HG03103 (cell line): ENCODE measurements around the gene PNLIPRP1.

Experiments used
- ATAC-seq: cut with Tn5 transposase; IDR thresholded peaks from one replicate; pipeline ENCODE4 v1.9.1; 2021; ENCODE audit warnings: low read depth; ENCODE audit not compliant: unreplicated experiment

PNLIPRP1 gene

DNA sequence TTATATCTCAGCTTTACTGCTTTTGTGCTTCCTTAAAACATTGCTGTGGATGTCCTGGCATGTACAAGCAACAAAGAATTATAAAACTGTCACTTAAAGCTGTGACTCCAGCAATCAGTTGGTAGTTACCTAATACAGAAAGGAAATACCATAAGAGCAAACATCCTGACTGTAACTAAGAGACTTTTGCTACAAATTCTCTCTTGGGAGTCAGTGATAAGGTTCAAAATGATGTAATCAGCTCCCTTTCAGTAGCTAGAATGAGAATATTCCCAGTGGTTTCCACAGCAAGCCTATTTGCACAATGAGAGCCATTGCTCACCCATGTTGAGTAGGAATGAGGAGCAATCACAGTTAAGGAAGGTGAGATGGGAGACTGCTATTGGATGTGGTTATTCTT lies 7.6 kb downstream of the PNLIPRP1 start:
- ATAC-seq, result no peak

DNA sequence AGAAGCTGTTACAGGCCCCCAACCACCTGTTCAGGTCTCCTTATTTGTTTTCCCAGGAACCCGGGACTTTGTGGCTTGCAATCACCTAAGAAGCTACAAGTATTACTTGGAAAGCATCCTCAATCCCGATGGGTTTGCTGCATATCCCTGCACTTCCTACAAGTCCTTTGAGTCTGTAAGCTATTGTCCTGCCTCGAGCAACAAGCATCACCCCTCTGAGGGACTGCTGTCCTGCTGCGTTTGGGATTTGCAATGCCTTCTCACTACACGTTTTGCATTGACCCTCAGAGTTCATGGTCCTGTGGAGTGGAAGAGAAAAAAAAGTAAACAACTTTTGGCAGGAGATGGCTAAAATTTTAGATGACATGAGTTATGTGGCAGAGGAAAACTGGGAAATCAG lies 9.2 kb downstream of the PNLIPRP1 start:
- no peak for ATAC-seq

DNA sequence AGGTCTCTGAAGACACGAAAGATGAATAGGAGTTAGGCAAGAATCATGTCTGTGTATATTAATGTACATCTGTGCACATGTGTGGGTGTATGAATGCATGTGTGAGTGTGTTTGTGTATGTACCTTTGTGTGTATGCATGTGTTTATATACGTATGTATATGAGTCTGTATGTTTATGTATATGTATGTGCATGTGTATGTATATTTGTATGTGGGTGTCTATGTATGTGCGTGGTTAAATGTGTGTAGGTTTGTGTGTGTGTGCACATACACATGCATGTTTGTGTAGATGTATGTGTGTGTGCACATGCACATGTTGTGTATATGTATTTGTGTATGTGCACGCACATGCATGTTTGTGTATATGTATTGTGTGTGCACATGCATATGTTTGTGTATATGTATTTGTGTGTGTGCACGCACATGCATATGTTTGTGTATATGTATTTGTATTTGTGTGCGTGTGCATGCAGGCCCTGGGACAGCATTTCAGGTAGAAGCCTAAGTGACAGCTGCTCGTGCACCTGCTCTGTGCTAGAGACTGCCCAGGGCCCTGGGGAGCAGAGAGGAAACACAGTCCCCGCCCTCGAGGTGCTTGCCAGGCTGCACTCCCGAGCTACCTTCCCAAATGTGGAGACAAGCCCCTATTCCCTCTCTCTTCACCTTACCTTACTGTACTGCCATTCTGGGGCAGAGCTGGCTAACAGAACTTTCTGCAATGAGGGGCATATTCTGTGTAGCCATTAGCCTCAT lies 12.1 kb downstream of the PNLIPRP1 start:
- no peak for ATAC-seq

DNA sequence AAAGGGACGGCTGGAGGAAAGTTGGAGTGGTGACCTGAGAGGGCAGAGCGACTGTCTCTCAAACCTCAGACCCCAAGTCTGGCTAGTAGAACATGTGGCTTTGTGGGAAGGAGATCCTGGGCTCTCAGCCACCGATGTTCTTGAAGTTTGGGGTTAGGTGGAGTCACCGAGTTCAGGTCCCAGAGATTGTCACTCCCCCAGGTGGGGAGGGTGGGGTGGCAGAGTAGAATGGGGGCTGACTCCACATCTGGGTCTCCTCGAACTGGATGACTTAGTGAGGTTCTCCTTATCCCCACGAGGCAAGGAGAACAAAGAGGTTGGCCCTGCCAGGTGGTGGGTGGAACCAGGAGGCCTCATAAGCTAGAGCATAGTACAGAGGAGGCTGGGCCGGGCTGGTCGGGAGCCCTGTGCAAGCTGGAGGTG lies 15.3 kb downstream of the PNLIPRP1 start:
- ATAC-seq, result no peak

DNA sequence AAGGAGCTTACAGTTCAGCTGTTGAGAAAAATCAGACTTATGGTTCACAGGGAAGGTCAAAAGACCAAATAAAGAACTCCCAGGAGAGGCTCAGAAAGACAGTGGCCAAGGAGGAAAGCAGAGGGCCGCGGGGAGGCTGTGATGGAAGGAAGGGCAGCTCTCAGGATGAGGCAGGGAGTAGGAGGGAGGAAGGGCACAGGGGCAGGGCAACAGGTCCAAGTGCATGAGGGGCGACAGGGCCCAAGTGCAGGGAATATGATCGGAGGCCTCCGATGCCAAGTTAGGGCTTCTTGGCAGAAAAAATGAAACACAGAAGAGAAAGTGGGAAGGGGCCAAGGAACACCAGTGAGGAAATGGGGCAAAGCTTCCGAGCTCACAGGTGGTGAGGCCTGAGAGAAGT lies 16.6 kb downstream of the PNLIPRP1 start:
- no peak for ATAC-seq

DNA sequence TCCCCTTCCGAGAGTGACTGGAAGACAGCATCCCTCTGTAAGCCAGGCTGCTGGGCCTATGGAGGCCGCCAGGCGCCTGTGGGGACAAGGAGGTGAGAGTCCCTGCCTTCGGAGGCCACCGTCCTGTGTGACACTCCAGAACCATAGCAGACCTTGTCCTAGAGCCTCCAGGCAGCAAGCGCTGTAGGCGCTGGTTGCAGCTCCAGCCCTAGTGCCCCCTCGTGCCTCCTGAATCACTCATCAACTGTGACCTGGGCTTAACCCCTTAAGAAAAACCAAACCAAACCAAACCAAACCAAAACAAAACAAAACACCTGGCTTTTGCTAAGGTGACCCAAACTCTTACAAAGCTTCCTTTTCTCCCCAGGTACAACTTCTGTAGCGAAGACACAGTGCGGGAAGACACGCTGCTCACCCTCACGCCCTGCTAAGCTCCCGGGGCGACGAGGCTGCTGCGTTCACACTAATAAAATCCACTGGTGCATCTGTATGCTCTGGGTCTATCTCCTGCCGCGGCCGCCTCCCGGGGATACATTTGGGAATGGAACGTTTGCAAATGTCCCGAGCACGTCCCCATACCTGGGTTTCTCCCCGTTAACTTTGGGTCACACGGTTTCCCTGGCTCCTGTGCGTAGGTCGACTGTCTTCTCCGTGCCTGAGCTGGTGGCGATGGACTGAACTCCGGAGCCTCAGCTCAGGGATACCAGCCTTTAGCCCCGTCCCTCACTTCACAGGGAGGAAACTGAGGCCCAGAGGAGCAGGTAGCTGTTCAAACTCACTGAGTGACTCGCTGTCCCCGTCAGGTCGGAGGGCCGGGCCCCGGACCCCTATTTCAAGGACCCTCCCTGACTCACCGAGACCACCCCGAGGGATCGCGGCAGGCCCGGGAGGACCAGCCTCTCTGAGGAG lies 18.2 kb downstream of the PNLIPRP1 start:
- ATAC-seq, result peak; percentile 12

DNA sequence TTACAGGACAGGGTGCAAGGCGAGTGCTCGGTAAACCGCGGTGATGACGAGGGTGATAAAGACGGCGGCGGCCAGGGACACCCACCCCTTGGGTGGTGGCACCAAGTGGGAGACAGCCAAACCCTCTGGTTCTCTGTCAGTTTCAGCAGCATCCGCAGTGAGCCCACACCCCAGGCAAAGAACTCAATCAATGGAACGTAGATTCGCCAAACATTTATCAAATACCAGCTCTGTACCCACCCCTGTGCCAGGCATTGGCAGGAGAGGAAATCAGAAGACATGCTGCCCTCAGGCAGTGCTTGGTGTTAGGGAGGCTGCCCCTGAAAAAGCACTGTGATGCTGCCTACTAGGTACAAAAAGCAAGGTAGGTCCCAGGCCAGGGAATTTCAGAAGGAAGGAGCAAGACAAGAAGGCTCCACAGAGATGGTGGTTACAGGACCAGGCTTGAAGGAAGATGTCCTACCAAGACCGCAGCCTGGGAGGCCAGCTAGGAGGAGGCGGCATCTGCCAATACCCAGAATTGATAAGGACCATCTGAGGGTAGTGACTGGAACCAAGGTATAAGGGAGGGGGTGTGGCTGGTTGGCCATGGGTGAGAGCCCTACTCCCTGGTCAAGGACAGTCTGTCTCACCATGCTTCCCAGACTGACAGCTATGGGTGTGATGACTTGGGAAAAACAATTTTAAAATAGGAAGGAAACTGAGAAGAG lies 19.8 kb downstream of the PNLIPRP1 start:
- no peak for ATAC-seq

DNA sequence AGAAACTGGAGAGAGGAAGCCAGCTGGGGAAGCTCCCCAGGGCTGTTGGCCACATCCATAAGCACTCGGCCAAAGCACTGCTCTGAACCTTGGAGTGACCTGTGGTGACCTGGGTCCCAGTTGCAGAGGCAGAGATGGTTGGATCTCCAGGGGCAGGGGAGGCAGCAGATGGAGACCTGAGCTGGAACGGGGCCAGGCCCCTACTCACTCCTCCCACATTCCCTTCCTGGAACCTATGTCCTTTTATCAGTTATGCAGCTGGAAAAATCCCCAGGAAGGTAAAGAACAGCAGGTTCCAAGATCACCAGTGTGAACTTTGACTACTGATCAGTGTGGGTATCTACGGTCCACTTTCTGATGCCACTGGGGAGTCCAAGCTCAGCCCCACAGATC lies 20.4 kb downstream of the PNLIPRP1 start:
- ATAC-seq, result no peak

DNA sequence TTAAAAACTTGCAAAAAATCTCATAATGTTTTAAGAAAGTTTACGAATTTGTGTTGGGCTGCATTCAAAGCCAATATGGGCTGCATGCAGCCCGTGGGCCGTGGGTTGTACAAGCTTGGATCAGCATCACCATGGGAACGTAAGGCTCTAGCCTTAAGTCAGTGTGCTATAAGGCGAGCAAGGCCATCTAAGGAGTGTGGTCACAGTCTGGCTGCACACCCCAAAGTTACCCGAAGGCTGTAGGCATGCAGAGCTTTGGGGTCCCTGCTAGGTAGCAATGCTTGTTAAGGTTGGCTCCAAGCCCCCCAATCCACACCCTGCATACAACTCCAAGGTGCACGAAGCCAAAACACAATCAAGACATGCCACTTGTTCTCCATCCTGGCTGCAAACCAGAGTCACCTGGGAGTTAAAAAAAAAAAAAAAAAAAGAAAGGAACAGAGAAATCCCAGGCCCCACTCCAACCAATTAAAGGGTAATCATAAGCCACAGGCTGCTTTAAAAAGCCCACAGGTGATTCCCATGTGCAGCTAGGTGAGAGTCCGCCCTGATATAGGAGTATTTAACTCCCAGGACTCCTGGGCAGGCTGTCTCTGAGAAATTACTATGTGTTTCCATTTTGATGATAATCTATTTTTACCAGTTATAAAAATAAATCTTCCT lies 21.5 kb downstream of the PNLIPRP1 start:
- ATAC-seq, result no peak

DNA sequence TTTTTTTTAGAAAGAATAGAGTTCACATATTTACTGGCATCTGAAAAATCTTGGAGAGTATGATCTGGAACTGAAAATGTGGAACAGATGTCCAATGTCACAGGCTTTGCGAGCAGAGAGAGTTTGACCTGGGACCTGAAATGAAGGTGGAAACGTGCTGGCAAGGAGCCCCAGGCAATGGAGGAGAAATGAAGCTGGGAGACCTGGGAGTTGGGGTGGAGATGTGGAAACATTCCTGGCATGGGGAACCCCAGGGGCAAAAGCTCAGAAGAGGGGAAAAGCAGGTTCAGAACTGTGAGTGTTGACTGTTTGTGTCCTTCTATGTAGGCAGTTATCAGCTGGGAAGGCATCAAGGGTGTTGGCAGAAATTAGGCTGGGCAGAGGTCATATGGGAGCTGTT lies 22.7 kb downstream of the PNLIPRP1 start:
- no peak for ATAC-seq

DNA sequence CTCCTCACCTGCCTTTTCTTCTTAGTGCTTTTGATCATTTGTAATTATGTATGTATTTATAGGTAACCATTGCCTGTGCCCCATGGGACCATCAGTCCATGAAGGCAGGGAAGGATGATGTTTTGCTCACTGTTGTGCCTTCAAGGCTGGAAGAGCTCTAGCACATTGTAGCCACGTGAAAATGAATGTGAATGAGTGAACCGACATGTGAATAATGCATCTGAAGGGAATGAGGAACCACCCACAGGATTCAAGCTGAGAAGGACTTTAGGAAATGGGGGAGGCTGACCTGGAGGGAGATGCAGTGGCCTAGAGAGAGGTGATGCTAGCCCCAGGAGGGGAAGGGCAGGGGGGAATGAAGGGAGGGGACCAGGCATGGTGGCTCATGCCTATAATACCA lies 24.0 kb downstream of the PNLIPRP1 start:
- no peak for ATAC-seq

DNA sequence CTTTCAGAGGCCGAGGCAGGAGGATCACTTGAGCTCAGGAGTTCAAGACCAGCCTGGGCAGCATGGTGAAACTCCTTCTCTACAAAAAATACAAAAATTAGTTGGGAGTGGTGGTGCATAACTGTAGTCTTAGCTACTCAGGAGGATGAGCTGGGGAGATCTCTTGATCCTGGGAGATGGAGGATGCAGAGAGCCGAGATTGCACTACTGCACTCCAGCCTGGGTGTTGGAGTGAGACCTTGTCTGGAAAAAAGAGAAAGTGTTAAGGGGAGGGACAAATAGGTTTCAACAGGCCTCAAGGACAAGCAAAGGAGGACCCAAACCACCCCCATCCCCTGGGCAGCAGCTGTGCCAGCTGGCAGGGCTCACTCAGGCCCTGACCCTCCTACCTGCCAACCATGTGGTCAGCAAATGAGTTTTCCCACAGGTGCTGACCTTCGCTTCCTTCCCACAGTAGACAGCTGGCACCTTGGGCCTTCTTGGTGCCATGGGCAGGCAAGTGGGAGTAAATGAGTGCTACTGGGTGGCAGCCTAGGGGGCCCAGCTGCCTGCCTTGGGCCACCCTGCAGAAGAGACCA lies 24.5 kb downstream of the PNLIPRP1 start:
- ATAC-seq, result no peak

DNA sequence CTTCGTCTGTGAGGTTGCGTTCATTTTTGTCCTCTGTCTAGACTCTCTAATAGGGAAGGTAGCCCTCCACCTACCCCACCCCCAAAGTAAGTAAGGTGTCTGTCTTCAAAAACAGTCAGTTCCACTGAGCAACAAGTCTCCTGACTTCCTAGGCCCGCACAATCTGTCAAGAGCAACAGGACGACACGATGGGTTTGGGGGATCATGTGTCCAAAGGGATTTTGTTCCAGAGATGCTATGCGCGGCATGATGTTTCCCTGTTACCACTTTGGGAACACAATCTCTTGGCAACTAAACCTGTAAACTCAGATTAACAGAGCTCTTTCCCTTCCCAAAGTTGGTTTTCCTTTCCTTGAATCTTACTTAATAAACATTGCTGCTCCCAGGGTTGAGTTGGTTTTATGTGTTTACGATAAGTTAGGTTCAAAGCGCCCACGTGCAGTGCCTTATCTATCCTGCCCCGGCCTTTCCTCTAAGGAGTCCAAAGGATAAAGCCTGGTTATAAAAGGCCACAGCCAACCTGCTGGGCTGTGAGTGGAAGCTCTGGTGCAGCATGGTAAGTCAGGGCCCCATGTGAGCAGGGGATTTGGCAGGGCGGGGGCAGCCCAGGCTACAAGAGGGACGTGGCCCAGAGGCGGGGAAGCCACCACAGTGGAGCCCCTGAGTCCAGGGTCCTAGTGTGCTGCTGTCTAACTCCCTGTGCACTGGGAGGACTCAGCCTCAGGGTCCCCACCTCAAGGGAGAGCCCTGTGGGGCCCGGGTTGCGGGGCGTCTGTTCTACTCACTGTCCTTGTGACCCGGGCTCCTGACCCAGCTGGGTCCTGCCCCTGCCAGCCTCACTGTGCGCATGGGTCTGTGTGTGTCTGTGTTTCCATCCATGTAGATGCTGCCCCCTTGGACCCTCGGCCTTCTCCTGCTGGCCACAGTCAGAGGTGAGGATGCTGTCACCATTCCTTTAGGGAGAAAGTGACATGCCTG lies 30.0 kb downstream of the PNLIPRP1 start, which contains the start of gene PNLIPRP2:
TSS of gene PNLIPRP2 (plus strand) at position 531 of the 978 bp plus-strand sequence.
- ATAC-seq, result no peak

DNA sequence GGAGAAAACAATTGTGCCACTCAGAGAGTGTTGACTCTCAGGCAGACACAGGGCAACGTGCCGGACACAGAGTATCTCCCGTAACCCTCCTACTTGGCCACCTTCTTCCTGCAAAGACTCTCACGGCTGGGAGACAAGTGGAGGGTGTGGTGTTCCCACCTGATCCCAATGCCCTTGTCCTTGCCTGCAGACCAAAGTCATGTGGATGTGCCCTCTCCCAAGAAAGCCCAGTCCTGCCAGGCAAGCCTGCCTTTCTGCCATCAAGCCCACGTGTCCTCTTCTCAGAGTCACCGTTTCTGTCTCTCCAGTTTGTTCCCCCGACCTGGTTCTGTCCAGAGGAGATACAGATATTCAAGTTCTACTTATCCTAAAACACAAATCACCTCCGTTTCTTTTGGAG lies 30.7 kb downstream of the PNLIPRP1 start:
- no peak for ATAC-seq

DNA sequence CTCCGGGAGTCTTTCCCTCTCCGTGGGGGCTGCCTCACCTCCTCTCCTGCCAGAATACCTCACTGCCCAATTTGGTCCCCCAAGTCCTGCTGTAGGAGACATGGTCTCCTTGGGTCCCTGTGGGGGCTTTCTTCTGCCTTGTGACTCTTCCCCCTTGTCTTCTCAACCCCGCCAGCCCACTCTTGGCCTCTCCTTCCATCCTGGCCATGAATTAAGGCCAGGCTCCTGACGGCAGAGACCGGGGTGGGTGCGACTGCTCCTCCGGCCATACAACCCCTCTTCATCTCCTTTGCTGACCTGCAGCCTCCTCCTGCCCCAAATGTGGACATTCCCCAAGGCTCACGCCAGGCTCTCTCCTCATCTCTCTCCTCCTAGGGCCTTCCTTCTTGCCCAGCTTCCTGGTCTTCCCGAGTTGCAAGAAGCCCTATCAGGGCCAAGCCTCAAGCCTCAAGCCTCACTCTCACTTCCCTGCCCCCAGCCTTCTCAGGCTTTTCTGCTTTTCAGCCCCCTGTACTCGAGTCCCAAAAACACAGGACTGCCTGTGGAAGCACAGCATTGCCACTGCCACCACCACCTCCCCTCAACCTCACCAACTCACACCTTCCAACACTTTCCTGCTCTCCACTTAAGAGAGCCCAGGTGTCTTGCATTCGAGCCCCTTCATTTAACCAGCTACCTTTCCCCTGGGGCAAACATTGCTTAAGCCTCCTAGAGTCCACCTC lies 31.3 kb downstream of the PNLIPRP1 start:
- no peak for ATAC-seq

DNA sequence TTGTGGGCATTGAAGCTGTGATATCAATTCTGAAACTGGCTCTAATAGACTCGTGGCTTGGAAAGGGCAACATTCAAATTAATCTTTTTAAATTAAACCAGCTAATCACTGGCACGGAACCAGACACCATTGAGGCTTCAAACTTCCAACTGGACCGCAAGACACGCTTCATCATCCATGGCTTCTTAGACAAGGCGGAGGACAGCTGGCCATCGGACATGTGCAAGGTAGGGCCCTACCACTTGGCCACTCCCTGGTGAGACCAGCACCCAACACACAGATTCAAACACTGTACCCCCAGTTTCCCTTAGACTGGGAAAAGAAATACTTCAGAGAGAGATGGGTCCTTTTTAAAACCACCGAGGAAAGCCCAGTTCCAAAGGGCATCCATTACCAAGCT lies 35.1 kb downstream of the PNLIPRP1 start:
- ATAC-seq, result no peak

DNA sequence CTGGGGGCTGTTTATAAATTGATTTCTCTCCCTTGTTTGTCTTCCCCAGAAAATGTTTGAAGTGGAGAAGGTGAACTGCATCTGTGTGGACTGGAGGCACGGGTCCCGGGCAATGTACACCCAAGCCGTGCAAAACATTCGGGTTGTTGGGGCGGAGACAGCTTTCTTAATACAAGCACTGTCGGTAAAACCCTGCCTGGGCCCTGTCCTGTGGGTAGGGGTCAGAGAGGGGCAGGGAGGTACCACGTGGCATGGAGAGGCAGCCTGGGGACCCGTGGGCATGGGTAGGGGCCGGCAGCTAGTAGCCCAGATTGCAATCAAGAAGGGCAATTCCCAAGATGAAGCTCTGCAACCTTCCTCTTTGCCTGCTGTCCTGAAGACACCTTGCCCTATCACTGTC lies 36.1 kb downstream of the PNLIPRP1 start:
- ATAC-seq, result no peak

DNA sequence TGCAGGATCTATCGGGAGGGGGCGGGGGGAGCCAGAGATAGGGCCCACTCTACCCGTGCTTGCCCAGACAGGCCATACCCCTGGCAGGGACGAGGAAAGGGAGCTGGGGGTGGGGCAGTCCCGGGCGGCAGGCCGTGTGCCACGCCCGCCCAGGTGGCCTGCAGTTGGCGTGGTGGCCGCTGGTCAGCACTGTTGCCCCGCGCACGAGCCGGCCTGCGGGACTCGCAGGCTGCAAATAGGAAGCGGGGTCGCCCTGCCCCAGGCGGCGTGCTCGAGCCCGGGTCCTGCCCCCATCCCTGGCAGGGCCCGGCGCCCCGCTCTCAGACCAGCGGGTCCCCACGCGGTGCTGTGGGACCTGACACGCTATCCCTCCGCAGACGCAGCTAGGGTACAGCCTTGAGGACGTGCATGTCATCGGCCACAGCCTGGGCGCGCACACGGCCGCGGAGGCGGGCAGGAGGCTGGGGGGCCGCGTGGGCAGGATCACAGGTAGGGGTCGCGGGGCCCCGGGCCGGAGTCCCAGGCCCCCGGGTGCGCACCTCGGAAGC lies 36.7 kb downstream of the PNLIPRP1 start:
- no peak for ATAC-seq
